Activated T-cell treated with anti-CD3 and anti-CD28 coated beads, Interleukin-2, amount 50 U/mL, for 48 hours (primary cell): Measurements from ENCODE around the gene TBX10.
"Not testable (repeated sequence)": the region's sequence is repeated elsewhere in the genome, so short reads cannot be mapped to it uniquely, and the experiment has no call there.

Experiments
- DNase-seq, 2 experiments: peaks; one replicate each; pipeline ENCODE4 v3.0.0-alpha.2; 2020

The TBX10 gene

GRCh38 chr11:67630228-67630942 is 9.2 kb downstream of the TBX10 start:
- DNase-seq: peak; percentile 98

GRCh38 chr11:67629386-67630227 is 10.0 kb downstream of the TBX10 start, which contains the start of gene NUDT8:
TSS of gene NUDT8 (minus strand) at chr11:67629937. CDS start at chr11:67629911, 26 bp downstream.
- peak; percentile 94 to 95 for DNase-seq

DNA sequence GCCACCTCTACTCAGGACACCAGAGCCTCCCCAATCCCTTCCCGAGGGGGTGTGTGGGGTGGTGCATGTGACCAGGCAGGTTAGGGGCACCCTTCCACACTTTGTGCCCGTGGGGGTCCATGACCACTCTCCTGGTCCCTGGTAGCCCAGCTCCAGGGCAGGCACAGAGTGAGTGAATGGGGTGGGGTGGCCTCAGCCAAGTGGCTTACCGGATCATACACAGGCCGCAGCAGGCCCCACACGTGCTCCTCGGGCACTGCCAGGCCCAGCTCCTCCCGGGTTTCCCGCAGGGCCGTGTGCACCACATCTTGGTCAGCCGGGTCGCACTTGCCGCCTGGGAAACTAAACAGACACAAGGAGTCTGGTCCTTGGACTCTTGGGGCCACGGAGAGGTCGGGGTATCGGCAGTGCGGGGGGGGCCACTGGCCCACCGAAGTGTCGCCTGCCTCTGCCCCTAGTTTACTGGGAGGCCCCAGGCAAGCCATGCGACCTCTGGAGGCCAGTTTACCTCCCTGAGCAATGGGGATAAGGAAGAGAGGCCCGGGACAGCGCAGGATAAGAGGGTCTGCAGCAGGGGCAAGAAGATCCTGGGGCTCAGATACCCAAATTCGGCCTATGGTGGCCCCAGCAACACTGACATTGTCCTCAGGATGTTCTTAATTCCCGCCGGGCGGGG is 10.7 kb downstream of the TBX10 start:
- DNase-seq: no peak

- no peak for DNase-seq
These were observed 11.5 kb downstream of the TBX10 start for GRCh38 chr11:67627812-67628624.

DNA sequence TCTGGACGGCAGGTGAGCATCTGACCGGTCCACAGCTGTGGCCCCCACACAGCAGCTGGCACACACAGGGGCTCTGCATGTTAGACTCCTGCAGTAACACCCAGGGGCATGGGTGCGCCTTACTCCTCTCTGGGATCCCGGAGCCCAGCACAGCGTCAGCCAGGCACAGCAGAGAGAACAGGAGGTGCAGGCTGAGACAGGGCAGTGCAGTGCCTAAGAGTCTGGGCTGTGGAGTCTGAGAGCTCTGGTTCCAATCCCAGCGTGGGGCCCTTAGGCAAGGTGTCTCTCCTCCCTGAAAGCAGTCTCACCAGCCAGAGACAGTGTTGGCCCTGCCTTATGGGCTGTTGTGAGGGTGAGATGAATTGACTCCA is 12.1 kb downstream of the TBX10 start:
- DNase-seq: no peak

DNA sequence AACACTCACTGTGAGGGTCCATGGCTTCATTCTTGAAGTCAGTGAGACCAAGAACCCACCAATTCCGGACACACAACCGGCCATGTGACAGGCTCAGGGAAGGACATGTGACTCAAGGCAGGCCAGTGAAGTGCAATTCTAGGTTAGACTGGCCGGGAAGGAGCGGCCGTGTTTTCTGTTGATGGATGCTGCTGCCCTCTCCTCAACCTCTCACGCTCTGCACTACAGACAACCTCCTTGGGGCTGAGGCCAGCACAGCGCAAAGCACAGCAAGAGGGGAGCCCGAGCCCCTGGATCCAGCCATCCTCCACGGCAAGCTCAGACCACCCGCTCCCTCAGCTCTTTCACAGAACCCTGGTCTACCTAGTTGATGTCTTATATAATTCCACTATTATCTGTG is 12.6 kb downstream of the TBX10 start:
- DNase-seq: no peak

- not testable (repeated sequence) for DNase-seq
These were observed 13.3 kb downstream of the TBX10 start for GRCh38 chr11:67626131-67626833.

GRCh38 chr11:67623795-67624194 is 15.8 kb downstream of the TBX10 start:
- not testable (repeated sequence) for DNase-seq

DNA sequence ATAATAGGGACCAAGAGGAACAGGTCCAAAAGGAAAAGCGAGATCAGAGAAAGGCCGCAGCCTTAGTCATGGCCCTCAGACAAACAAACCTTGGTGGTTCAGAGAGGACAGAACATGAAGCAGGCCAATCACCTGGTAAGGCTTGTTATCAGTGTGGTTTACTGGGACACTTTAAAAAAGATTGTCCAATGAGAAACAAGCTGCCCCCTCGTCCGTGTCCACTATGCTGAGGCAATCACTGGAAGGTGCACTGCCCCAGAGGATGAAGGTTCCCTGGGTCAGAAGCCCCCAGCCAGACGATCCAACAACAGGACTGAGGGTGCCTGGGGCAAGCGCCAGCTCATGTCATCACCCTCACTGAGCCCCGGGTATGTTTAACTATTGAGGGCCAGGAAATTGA is 16.7 kb downstream of the TBX10 start:
- not testable (repeated sequence) for DNase-seq

DNA sequence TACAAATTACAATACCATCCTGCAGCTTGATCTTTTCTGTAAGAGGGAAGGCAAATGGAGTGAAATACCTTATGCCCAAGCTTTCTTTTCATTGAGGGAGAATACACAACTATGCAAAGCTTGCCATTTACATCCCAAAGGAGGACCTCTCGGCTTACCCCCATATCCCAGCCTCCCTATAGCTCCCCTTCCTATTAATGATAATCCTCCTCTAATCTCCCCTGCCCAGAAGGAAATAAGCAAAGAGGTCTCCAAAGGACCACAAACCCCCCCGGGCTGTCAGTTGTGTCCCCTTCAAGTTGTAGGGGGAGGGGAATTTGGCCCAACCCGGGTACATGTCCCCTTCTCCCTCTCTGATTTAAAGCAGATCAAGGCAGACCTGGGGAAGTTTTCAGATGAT is 17.6 kb downstream of the TBX10 start:
- not testable (repeated sequence) for DNase-seq

DNA sequence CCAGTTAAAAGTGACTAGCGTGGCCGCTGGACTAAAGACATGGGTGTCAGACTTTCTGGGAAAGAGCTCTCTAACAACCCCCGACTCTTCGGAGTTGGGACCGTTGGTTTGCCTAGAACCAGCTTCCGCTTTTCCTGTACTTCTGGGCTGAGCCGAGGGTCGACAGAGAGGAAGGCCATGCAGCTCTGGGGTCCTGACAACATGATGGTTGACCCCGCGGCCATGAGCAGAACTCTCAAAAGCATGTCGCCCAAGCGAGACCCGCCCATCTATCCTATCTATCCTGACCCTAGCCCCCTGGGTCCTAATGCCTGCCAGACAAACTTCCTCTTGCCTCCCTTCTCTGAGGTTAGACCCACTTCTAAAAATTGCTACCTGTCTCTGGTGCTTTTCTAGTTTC is 18.9 kb downstream of the TBX10 start:
- DNase-seq: not testable (repeated sequence)

- DNase-seq: not testable (repeated sequence)
These were observed 19.6 kb downstream of the TBX10 start for GRCh38 chr11:67619683-67620618.

DNA sequence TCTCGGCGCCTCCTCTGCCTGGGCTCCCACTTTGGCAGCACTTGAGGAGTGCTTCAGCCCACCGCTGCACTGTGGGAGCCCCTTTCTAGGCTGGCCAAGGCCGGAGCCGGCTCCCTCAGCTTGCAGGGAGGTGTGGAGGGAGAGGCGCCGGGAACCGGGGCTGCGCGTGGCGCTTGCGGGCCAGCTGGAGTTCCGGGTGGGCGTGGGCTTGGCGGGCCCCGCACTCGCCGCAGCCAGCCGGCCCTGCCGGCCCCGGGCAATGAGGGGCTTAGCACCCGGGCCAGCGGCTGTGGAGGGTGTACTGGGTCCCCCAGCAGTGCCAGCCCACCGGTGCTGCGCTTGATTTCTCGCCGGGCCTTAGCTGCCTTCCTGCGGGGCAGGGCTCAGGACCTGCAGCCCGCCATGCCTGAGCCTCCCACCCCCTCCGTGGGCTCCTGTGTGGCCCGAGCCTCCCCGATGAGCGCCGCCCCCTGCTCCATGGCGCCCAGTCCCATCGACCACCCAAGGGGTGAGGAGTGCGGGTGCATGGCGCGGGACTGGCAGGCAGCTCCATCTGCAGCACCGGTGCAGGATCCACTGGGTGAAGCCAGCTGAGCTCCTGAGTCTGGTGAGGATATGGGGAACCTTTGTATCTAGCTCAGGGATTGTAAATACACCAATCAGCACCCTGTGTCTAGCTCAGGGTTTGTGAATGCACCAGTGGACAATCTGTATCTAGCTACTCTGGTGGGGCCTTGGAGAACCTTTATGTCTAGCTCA is 20.5 kb downstream of the TBX10 start:
- DNase-seq: not testable (repeated sequence)

DNA sequence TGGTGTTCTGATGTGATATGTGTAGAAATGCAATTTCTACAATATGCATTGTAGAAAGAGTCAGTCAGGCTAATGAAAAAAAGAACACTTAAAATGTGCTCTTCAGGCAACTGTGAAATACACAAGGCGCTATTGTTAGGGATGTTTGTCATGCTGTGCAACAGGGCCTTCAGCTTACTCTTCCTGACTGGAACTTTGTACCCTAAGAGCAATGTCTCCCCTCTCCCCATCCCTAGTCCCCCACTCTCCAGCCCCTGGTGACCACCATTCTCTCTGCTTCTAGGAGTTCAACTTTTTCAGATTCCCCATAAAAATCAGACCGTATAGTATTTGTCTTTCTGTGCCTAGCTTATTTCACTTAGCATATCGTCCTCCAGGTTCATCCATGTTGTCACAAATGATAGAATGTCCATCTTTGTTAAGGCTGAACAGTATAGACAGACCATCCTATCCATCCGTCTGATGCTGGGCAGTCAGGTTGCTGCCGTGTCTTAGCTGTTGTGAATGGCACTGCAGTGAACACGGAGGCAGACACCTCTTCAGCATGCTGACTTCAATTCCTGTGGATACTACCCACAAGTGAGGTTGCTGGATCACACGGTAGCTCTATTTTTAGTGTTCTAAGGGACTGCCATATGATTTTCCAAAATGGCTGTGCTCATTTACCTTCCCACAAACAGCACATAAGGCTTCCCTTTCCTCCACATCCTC is 22.2 kb downstream of the TBX10 start:
- no peak for DNase-seq

GRCh38 chr11:67616431-67617242 is 22.9 kb downstream of the TBX10 start:
- DNase-seq: no peak

DNA sequence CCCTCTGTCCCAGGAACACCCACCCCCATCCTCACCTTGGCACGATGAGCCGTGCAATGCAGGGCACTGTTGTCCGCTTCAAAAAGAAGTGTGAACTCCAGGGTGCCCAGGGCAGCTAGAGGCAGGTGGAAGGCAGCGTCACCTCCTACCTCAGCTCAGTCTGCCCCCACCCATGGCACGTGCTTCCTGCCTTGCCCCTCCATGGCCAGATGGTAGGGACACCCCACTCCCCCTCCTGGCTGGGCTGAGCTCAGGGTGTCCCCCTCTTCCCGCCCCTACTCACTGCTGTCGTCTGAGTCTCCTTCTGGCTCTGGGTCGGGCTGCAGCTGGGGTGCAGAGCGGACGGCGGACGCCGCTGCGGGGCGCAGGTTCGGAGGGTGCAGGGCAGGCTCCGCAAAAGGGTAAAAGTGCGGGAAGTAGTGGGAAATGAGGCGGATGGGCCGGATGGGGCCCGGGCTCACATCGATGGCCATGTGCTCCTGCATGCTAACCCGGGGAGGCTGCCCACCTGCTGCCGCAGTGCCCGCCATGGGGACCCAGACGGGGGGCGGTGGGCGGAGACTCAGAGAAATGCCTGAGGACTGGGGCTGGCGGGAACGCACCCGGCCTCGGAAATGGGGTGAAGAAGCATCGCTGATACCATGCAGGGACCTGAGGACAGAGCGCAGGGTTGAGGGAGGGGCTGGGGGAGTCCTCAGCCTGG is 23.7 kb downstream of the TBX10 start:
- DNase-seq: no peak
